Mesenchymal stem cell (in vitro differentiated cells and primary cell): ENCODE results near the gene CHMP4B.

Experiments used
- DNase-seq: peaks from one replicate; pipeline ENCODE4 v3.0.0-alpha.2; 2013
- H2AFZ ChIP-seq: one replicate; pipeline ENCODE4 v1.6.1; 2013; ENCODE audit warnings: low read depth, mild to moderate bottlenecking, control low read depth, inconsistent platforms, low read length, moderate library complexity
- H2AK5ac ChIP-seq: 2 replicates; pipeline ENCODE4 v1.6.1; 2013; ENCODE audit warnings: low read length, moderate library complexity, mild to moderate bottlenecking, inconsistent platforms; ENCODE audit not compliant: severe bottlenecking
- H2BK120ac ChIP-seq: one replicate; pipeline ENCODE4 v1.6.1; 2013; ENCODE audit warnings: low read depth, mild to moderate bottlenecking, inconsistent platforms, low read length, moderate library complexity
- H2BK12ac ChIP-seq, 2 experiments: one replicate each; pipeline ENCODE4 v1.6.1; 2013; ENCODE audit warnings: inconsistent platforms in 2 of 2, low read length in 2 of 2, mild to moderate bottlenecking in 2 of 2, moderate library complexity in 2 of 2, control low read depth in 1 of 2
- H2BK15ac ChIP-seq: one replicate; pipeline ENCODE4 v1.6.1; 2013; ENCODE audit warnings: mild to moderate bottlenecking, low read depth, inconsistent platforms; ENCODE audit not compliant: poor library complexity, severe bottlenecking
- H2BK5ac ChIP-seq: 2 replicates; pipeline ENCODE4 v1.6.1; 2013; ENCODE audit warnings: low read depth, mild to moderate bottlenecking, low read length, control low read depth, inconsistent platforms; ENCODE audit not compliant: poor library complexity, severe bottlenecking
- H3K14ac ChIP-seq, 2 experiments: one replicate each; pipeline ENCODE4 v1.6.1; 2013; ENCODE audit warnings: inconsistent platforms in 2 of 2, low read length in 2 of 2, control low read depth in 1 of 2, mild to moderate bottlenecking in 1 of 2, moderate library complexity in 1 of 2
- H3K18ac ChIP-seq, 2 experiments: one replicate each; pipeline ENCODE4 v1.6.1; 2013; ENCODE audit warnings: inconsistent platforms in 2 of 2, low read length in 2 of 2, control low read depth in 1 of 2, low read depth in 1 of 2, mild to moderate bottlenecking in 1 of 2
- H3K23ac ChIP-seq, 2 experiments: one replicate each; pipeline ENCODE4 v1.6.1; 2013; ENCODE audit warnings: inconsistent platforms in 2 of 2, low read length in 2 of 2, mild to moderate bottlenecking in 2 of 2, moderate library complexity in 2 of 2, control low read depth in 1 of 2
- H3K27ac ChIP-seq: 2 replicates; pipeline ENCODE4 v1.5.1; 2013; ENCODE audit warnings: mild to moderate bottlenecking, moderate library complexity, low read length, control low read depth, inconsistent platforms; ENCODE audit not compliant: poor library complexity, severe bottlenecking
- H3K27me3 ChIP-seq, 2 experiments: 2 replicates each; pipeline versions ENCODE4 v1.6.1 to v1.7.0; 2013; ENCODE audit warnings: low read length in 2 of 2, mild to moderate bottlenecking in 2 of 2, moderate library complexity in 2 of 2, control low read depth in 1 of 2, inconsistent platforms in 1 of 2; ENCODE audit not compliant: control insufficient read depth in 1 of 2, insufficient read depth in 1 of 2
- H3K36me3 ChIP-seq, 2 experiments: 2 replicates each; pipeline versions ENCODE4 v1.6.1 to v1.7.0; 2013; ENCODE audit warnings: low read length in 2 of 2, control low read depth in 1 of 2, inconsistent platforms in 1 of 2, low read depth in 1 of 2, mild to moderate bottlenecking in 1 of 2; ENCODE audit not compliant: insufficient read depth in 2 of 2, control insufficient read depth in 1 of 2
- H3K4ac ChIP-seq, 2 experiments: one replicate each; pipeline ENCODE4 v1.6.1; 2013; ENCODE audit warnings: inconsistent platforms in 2 of 2, low read length in 2 of 2, mild to moderate bottlenecking in 2 of 2, moderate library complexity in 2 of 2, control low read depth in 1 of 2, low read depth in 1 of 2
- H3K4me1 ChIP-seq: 2 replicates; pipeline ENCODE4 v1.6.1; 2013; ENCODE audit warnings: low read depth, low read length, control low read depth; ENCODE audit not compliant: control insufficient read depth, insufficient read depth
- H3K4me2 ChIP-seq: 2 replicates; pipeline ENCODE4 v1.6.1; 2013; ENCODE audit warnings: low read length, mild to moderate bottlenecking, inconsistent platforms; ENCODE audit not compliant: poor library complexity, severe bottlenecking
- H3K4me3 ChIP-seq, 2 experiments: 2 replicates each; pipeline versions ENCODE4 v1.5.1 to v1.7.0; 2013; ENCODE audit warnings: low read length in 2 of 2, mild to moderate bottlenecking in 2 of 2, control low read depth in 1 of 2, low read depth in 1 of 2; ENCODE audit not compliant: insufficient read depth in 1 of 2
- H3K79me1 ChIP-seq: replicated peaks from 2 replicates; pipeline ENCODE4 v1.6.1; 2013; ENCODE audit warnings: mild to moderate bottlenecking, control low read depth, low read length, inconsistent platforms; ENCODE audit not compliant: poor library complexity, severe bottlenecking
- H3K9ac ChIP-seq: 2 replicates; pipeline ENCODE4 v1.7.0; 2013; ENCODE audit warnings: mild to moderate bottlenecking, low read length, moderate library complexity
- H3K9me3 ChIP-seq: 2 replicates; pipeline ENCODE4 v1.7.0; 2013; ENCODE audit warnings: mild to moderate bottlenecking, low read length; ENCODE audit not compliant: control insufficient read depth
- H4K8ac ChIP-seq: one replicate; pipeline ENCODE4 v1.6.1; 2013; ENCODE audit warnings: inconsistent platforms, mild to moderate bottlenecking, low read length, moderate library complexity
- H4K91ac ChIP-seq: one replicate; pipeline ENCODE4 v1.6.1; 2013; ENCODE audit warnings: mild to moderate bottlenecking, low read length, inconsistent platforms
- WGBS: methylation state at CpG from one replicate; pipeline ENCODE4 v1.1.7; 2013; ENCODE audit warnings: mixed read lengths; 5-methylcytosine and 5-hydroxymethylcytosine counted together

CHMP4B gene

GRCh38 chr20:33833333-33833732 lies 22.2 kb downstream of the CHMP4B start:
- H3K79me1 ChIP-seq: peaks cover 19% of the 10 kb centered on the region
- H2AK5ac ChIP-seq: no peak overlapping the region

GRCh38 chr20:33835615-33836172 lies 24.5 kb downstream of the CHMP4B start:
- H3K18ac ChIP-seq: no peak overlapping the region
- no peak overlapping the region for H2BK15ac ChIP-seq
- no peak overlapping the region for H3K4me3 ChIP-seq
- H2BK12ac ChIP-seq: no peak overlapping the region
- no peak overlapping the region for H3K9ac ChIP-seq
- H4K8ac ChIP-seq: no peak overlapping the region
- H2BK5ac ChIP-seq: no peak overlapping the region
- H2BK120ac ChIP-seq: no peak overlapping the region
- peaks cover 8% of the 10 kb centered on the region for H3K4me1 ChIP-seq
- peaks cover 19% of the 10 kb centered on the region for H3K79me1 ChIP-seq
- H4K91ac ChIP-seq: no peak overlapping the region
- 89% methylated on average over 7 of the region's 9 CpGs for WGBS
- H3K27ac ChIP-seq: no peak overlapping the region
- no peaks in the 10 kb centered on the region for H3K27me3 ChIP-seq
- no peak for DNase-seq
- peaks cover 7% of the 10 kb centered on the region in 2 experiments for H3K36me3 ChIP-seq
- no peak overlapping the region for H2AFZ ChIP-seq
- no peak overlapping the region for H2AK5ac ChIP-seq
- no peak overlapping the region for H3K23ac ChIP-seq
- no peak overlapping the region for H3K4me2 ChIP-seq
- H3K14ac ChIP-seq: no peak overlapping the region
- no peaks in the 10 kb centered on the region for H3K9me3 ChIP-seq
- H3K4ac ChIP-seq: no peak overlapping the region

More at GRCh38 chr20:33833333-33833732, 22.2 kb downstream of the CHMP4B start:
- peaks cover 13% of the 10 kb centered on the region for H3K4me1 ChIP-seq
- H2BK120ac ChIP-seq: no peak overlapping the region
- H3K36me3 ChIP-seq: peaks cover 5 to 10% of the 10 kb centered on the region in 2 experiments
- H3K27ac ChIP-seq: no peak overlapping the region
- H3K9ac ChIP-seq: no peak overlapping the region
- H3K27me3 ChIP-seq: no peaks in the 10 kb centered on the region
- no peak overlapping the region for H3K23ac ChIP-seq
- WGBS: 28% methylated on average over 1 of the region's 1 CpG
- no peak overlapping the region for H3K4ac ChIP-seq
- no peak for DNase-seq
- H3K14ac ChIP-seq: no peak overlapping the region
- H3K4me3 ChIP-seq: no peak overlapping the region
- no peak overlapping the region for H2BK15ac ChIP-seq
- H4K8ac ChIP-seq: no peak overlapping the region
- no peaks in the 10 kb centered on the region for H3K9me3 ChIP-seq
- no peak overlapping the region for H3K4me2 ChIP-seq
- no peak overlapping the region for H2BK12ac ChIP-seq
- no peak overlapping the region for H3K18ac ChIP-seq
- no peak overlapping the region for H2AFZ ChIP-seq
- no peak overlapping the region for H4K91ac ChIP-seq
- H2BK5ac ChIP-seq: no peak overlapping the region

- no peak for DNase-seq
- H3K9me3 ChIP-seq: no peaks in the 10 kb centered on the region
- H3K4me3 ChIP-seq: no peak overlapping the region
- H2AK5ac ChIP-seq: no peak overlapping the region
- H2BK5ac ChIP-seq: no peak overlapping the region
- no peak overlapping the region for H3K4ac ChIP-seq
- H4K91ac ChIP-seq: no peak overlapping the region
- H3K36me3 ChIP-seq: peaks cover 7 to 10% of the 10 kb centered on the region in 2 experiments
- WGBS: 55% methylated on average over 2 of the region's 2 CpGs
- H3K27me3 ChIP-seq: no peaks in the 10 kb centered on the region
- no peak overlapping the region for H3K27ac ChIP-seq
- H3K4me1 ChIP-seq: peaks cover 9% of the 10 kb centered on the region
- no peak overlapping the region for H3K4me2 ChIP-seq
- H3K14ac ChIP-seq: no peak overlapping the region
- H2BK12ac ChIP-seq: no peak overlapping the region
- no peak overlapping the region for H2AFZ ChIP-seq
- H3K79me1 ChIP-seq: peaks cover 19% of the 10 kb centered on the region
- H3K23ac ChIP-seq: no peak overlapping the region
- no peak overlapping the region for H3K18ac ChIP-seq
- H4K8ac ChIP-seq: no peak overlapping the region
- H2BK120ac ChIP-seq: no peak overlapping the region
- no peak overlapping the region for H3K9ac ChIP-seq
- no peak overlapping the region for H2BK15ac ChIP-seq
These were observed 25.1 kb downstream of the CHMP4B start for GRCh38 chr20:33836277-33836676.

GRCh38 chr20:33837096-33837830 lies 26.1 kb downstream of the CHMP4B start:
- WGBS: 98% methylated on average over 5 of the region's 5 CpGs

More at GRCh38 chr20:33837096-33837830, 26.1 kb downstream of the CHMP4B start:
- no peak overlapping the region for H3K14ac ChIP-seq
- no peak overlapping the region for H3K4me3 ChIP-seq
- H4K8ac ChIP-seq: no peak overlapping the region
- H3K4ac ChIP-seq: no peak overlapping the region
- H3K27me3 ChIP-seq: no peaks in the 10 kb centered on the region
- H3K23ac ChIP-seq: no peak overlapping the region
- no peak overlapping the region for H2AFZ ChIP-seq
- no peak for DNase-seq
- peaks cover 3 to 10% of the 10 kb centered on the region in 2 experiments for H3K36me3 ChIP-seq
- no peaks in the 10 kb centered on the region for H3K9me3 ChIP-seq
- no peak overlapping the region for H2BK120ac ChIP-seq
- no peak overlapping the region for H3K9ac ChIP-seq
- H4K91ac ChIP-seq: no peak overlapping the region
- no peak overlapping the region for H2BK15ac ChIP-seq
- H3K27ac ChIP-seq: no peak overlapping the region
- no peak overlapping the region for H2BK12ac ChIP-seq
- peaks cover 21% of the 10 kb centered on the region for H3K79me1 ChIP-seq
- H3K18ac ChIP-seq: no peak overlapping the region
- H3K4me2 ChIP-seq: no peak overlapping the region
- no peak overlapping the region for H2BK5ac ChIP-seq
- H3K4me1 ChIP-seq: peaks cover 8% of the 10 kb centered on the region
- H2AK5ac ChIP-seq: no peak overlapping the region
